ENCODE measurements around the gene MACROD2.
"Not testable (repeated sequence)": the region's sequence is repeated elsewhere in the genome, so short reads cannot be mapped to it uniquely, and the experiment has no call there.

MACROD2 gene

GRCh38 chr20:15100506-15101160, 1105.3 kb downstream of the MACROD2 start:
- DNase-seq (ENCODE audit: low spot score) = no peak

GRCh38 chr20:15107931-15108330, 1112.6 kb downstream of the MACROD2 start:
- DNase-seq (ENCODE audit: low spot score) = no peak

GRCh38 chr20:15109494-15109893, 1114.2 kb downstream of the MACROD2 start:
- no peak for DNase-seq (ENCODE audit: low spot score)

- no peak for DNase-seq (ENCODE audit: low spot score)
Observed at GRCh38 chr20:15111654-15112053, 1116.3 kb downstream of the MACROD2 start.

GRCh38 chr20:15113144-15113773, 1117.9 kb downstream of the MACROD2 start:
- no peak for DNase-seq (ENCODE audit: low spot score)

- no peak for DNase-seq (ENCODE audit: low spot score)
Observed at GRCh38 chr20:15119852-15120487, 1124.7 kb downstream of the MACROD2 start.

GRCh38 chr20:15122613-15123012, 1127.3 kb downstream of the MACROD2 start:
- no peak for DNase-seq (ENCODE audit: low spot score)

GRCh38 chr20:15131176-15131575, 1135.9 kb downstream of the MACROD2 start:
- no peak for DNase-seq (ENCODE audit: low spot score)

GRCh38 chr20:15138548-15139126, 1143.3 kb downstream of the MACROD2 start:
- no peak for DNase-seq (ENCODE audit: low spot score)

- DNase-seq (ENCODE audit: low spot score) = no peak
Observed at GRCh38 chr20:15139522-15139921, 1144.2 kb downstream of the MACROD2 start.

- DNase-seq (ENCODE audit: low spot score) = no peak
Observed at GRCh38 chr20:15140286-15140685, 1145.0 kb downstream of the MACROD2 start.

- DNase-seq (ENCODE audit: low spot score) = not testable (repeated sequence)
Observed at GRCh38 chr20:15140940-15141339, 1145.6 kb downstream of the MACROD2 start.

GRCh38 chr20:15141861-15142260, 1146.5 kb downstream of the MACROD2 start:
- DNase-seq (ENCODE audit: low spot score) = no peak

- DNase-seq (ENCODE audit: low spot score) = no peak
Observed at GRCh38 chr20:15143478-15143877, 1148.2 kb downstream of the MACROD2 start.

GRCh38 chr20:15144916-15145315, 1149.6 kb downstream of the MACROD2 start:
- DNase-seq (ENCODE audit: low spot score) = no peak

GRCh38 chr20:15146948-15147347, 1151.6 kb downstream of the MACROD2 start:
- no peak for DNase-seq (ENCODE audit: low spot score)

- DNase-seq (ENCODE audit: low spot score) = no peak
Observed at GRCh38 chr20:15154070-15154469, 1158.8 kb downstream of the MACROD2 start.

- DNase-seq (ENCODE audit: low spot score) = no peak
Observed at GRCh38 chr20:15155848-15156401, 1160.6 kb downstream of the MACROD2 start.

- no peak for DNase-seq (ENCODE audit: low spot score)
Observed at GRCh38 chr20:15158533-15158932, 1163.2 kb downstream of the MACROD2 start.

GRCh38 chr20:15162079-15162647, 1166.8 kb downstream of the MACROD2 start:
- DNase-seq (ENCODE audit: low spot score) = no peak

GRCh38 chr20:15163632-15164031, 1168.3 kb downstream of the MACROD2 start:
- no peak for DNase-seq (ENCODE audit: low spot score)

GRCh38 chr20:15164726-15165125, 1169.4 kb downstream of the MACROD2 start:
- no peak for DNase-seq (ENCODE audit: low spot score)
